A172 (cell line): ENCODE results near the gene CCDC12. TPM values are rescaled to one million over a fixed set of nuclear protein-coding genes. Genes with fewer than 3 reads are reported as not detected.

ENCODE experiments used
- DNase-seq: peaks from one replicate; pipeline ENCODE4 v3.0.0-alpha.2; 2015; ENCODE audit warnings: low spot score
- total RNA-seq: library from RNA; depleted of rRNA; stranded (reverse); fragments of >200 nt; shearing (Covaris generic); gene quantifications from 2 replicates; pipeline ENCODE4 v1.2.3, GENCODE V29; 2014

The CCDC12 gene
- total RNA-seq, 1 experiment from 2014 or later, result 21.1 TPM

- no peak for DNase-seq
Observed at GRCh38 chr3:46957092-46957820, 19.3 kb downstream of the CCDC12 start.

- DNase-seq, result no peak
Observed at GRCh38 chr3:46955801-46956259, 20.7 kb downstream of the CCDC12 start.

GRCh38 chr3:46955157-46955556, 21.4 kb downstream of the CCDC12 start:
- no peak for DNase-seq

GRCh38 chr3:46954178-46954577, 22.4 kb downstream of the CCDC12 start:
- no peak for DNase-seq

- no peak for DNase-seq
Observed at GRCh38 chr3:46953234-46954010, 23.1 kb downstream of the CCDC12 start.

- no peak for DNase-seq
Observed at GRCh38 chr3:46952813-46953212, 23.7 kb downstream of the CCDC12 start.

GRCh38 chr3:46950650-46951241, 25.8 kb downstream of the CCDC12 start:
- no peak for DNase-seq

- DNase-seq, result no peak
Observed at GRCh38 chr3:46950177-46950576, 26.4 kb downstream of the CCDC12 start.

GRCh38 chr3:46948830-46949671, 27.5 kb downstream of the CCDC12 start:
- DNase-seq, result peak; percentile 50

- DNase-seq, result peak; percentile 82
Observed at GRCh38 chr3:46947981-46948791, 28.4 kb downstream of the CCDC12 start.

- DNase-seq, result no peak
Observed at GRCh38 chr3:46947546-46947901, 29.0 kb downstream of the CCDC12 start.

GRCh38 chr3:46946856-46947545, 29.5 kb downstream of the CCDC12 start:
- DNase-seq, result peak; percentile 87

GRCh38 chr3:46946416-46946815, 30.1 kb downstream of the CCDC12 start:
- no peak for DNase-seq

- DNase-seq, result no peak
Observed at GRCh38 chr3:46944191-46944590, 32.4 kb downstream of the CCDC12 start.

- DNase-seq, result peak; percentile 68
Observed at GRCh38 chr3:46943237-46944187, 33.0 kb downstream of the CCDC12 start.

- no peak for DNase-seq
Observed at GRCh38 chr3:46942481-46943236, 33.9 kb downstream of the CCDC12 start.

GRCh38 chr3:46942076-46942475, 34.5 kb downstream of the CCDC12 start:
- no peak for DNase-seq
